IMR-90 (cell line): ENCODE results near the gene ARHGEF1. TPM values are rescaled to one million over a fixed set of nuclear protein-coding genes. Genes with fewer than 3 reads are reported as not detected.

Source experiments
- ATAC-seq: fragments of 200-7000 bp; cut with Tn5 transposase; 2 replicates; pipeline ENCODE4 v1.9.1; 2020; ENCODE audit warnings: low read depth, mild to moderate bottlenecking, moderate library complexity
- BruUV-seq: library from RNA; stranded (reverse); fragments of 400-500 nt; replicated peaks from 2 replicates; lab custom pipeline; 2021; lab: Mats Ljungman, UMichigan
- CTCF ChIA-PET: fragments of 300-600 bp; formaldehyde crosslinking; extraction: SDS; loops from one replicate; lab custom pipeline; 2021; ENCODE audit warnings: antibody characterized with exemption; lab: Yijun Ruan, JAX
- POLR2A ChIA-PET: fragments of 300-600 bp; sonication (Branson Sonifier 250); formaldehyde crosslinking; loops from one replicate; lab custom pipeline; 2022; ENCODE audit warnings: antibody characterized with exemption; ENCODE audit not compliant: unreplicated experiment; lab: Charles Lee
- DNase-seq: peaks from one replicate; pipeline ENCODE4 v3.0.0; 2013
- H2AFZ ChIP-seq: replicated peaks from 2 replicates; pipeline ENCODE3; 2013; ENCODE audit warnings: low read length, mild to moderate bottlenecking; ENCODE audit not compliant: poor library complexity
- H2AK5ac ChIP-seq: 2 replicates; pipeline ENCODE4 v1.6.1; 2013; ENCODE audit warnings: low read depth, low read length, inconsistent platforms
- H2AK9ac ChIP-seq: replicated peaks from 2 replicates; pipeline ENCODE3; 2013; ENCODE audit warnings: mild to moderate bottlenecking, low read depth, low read length, moderate library complexity; ENCODE audit not compliant: poor library complexity
- H2BK120ac ChIP-seq: 2 replicates; pipeline ENCODE4 v1.6.1; 2013; ENCODE audit warnings: low read depth, low read length, inconsistent platforms
- H2BK15ac ChIP-seq: 3 replicates; pipeline ENCODE4 v1.6.1; 2013; ENCODE audit warnings: low read depth, low read length, inconsistent platforms
- H2BK20ac ChIP-seq: 2 replicates; pipeline ENCODE4 v1.6.1; 2013; ENCODE audit warnings: low read depth, mild to moderate bottlenecking, inconsistent platforms, low read length, moderate library complexity
- H2BK5ac ChIP-seq: 2 replicates; pipeline ENCODE4 v1.6.1; 2013; ENCODE audit warnings: mild to moderate bottlenecking, low read depth, low read length, inconsistent platforms; ENCODE audit not compliant: poor library complexity, severe bottlenecking
- H3K14ac ChIP-seq: replicated peaks from 2 replicates; pipeline ENCODE4 v1.6.1; 2013; ENCODE audit warnings: low read depth, low read length, inconsistent platforms
- H3K18ac ChIP-seq: 2 replicates; pipeline ENCODE4 v1.6.1; 2013; ENCODE audit warnings: low read depth, low read length, control low read depth
- H3K23ac ChIP-seq: 2 replicates; pipeline ENCODE4 v1.6.1; 2013; ENCODE audit warnings: low read depth, low read length, inconsistent platforms
- H3K27ac ChIP-seq: 2 replicates; pipeline ENCODE4 v1.5.1; 2013; ENCODE audit warnings: mild to moderate bottlenecking, control low read depth, low read length; ENCODE audit not compliant: insufficient read depth
- H3K27me3 ChIP-seq: 2 replicates; pipeline ENCODE4 v1.6.1; 2013; ENCODE audit warnings: low read length; ENCODE audit not compliant: control insufficient read depth, insufficient read depth
- H3K36me3 ChIP-seq: 2 replicates; pipeline ENCODE4 v1.6.1; 2013; ENCODE audit warnings: low read length, mixed read lengths; ENCODE audit not compliant: control insufficient read depth, insufficient read depth
- H3K4ac ChIP-seq: 2 replicates; pipeline ENCODE4 v1.6.1; 2013; ENCODE audit warnings: low read depth, low read length, inconsistent platforms
- H3K4me1 ChIP-seq: 2 replicates; pipeline ENCODE4 v1.6.1; 2013; ENCODE audit warnings: low read length, mixed read lengths; ENCODE audit not compliant: control insufficient read depth, insufficient read depth
- H3K4me2 ChIP-seq: 2 replicates; pipeline ENCODE4 v1.6.1; 2013; ENCODE audit warnings: low read depth, mild to moderate bottlenecking, control low read depth, low read length, moderate library complexity
- H3K4me3 ChIP-seq: 2 replicates; pipeline ENCODE4 v1.5.1; 2013; ENCODE audit warnings: low read depth, mild to moderate bottlenecking, control low read depth, low read length, moderate library complexity; ENCODE audit not compliant: insufficient read depth
- H3K56ac ChIP-seq: 2 replicates; pipeline ENCODE4 v1.6.1; 2013; ENCODE audit warnings: low read length, inconsistent platforms; ENCODE audit not compliant: insufficient read depth; ENCODE audit errors: extremely low read depth
- H3K79me1 ChIP-seq, 2 experiments: 2 replicates each; pipeline ENCODE4 v1.6.1; 2013; ENCODE audit warnings: low read length in 2 of 2, inconsistent platforms in 1 of 2, low read depth in 1 of 2
- H3K9ac ChIP-seq: 2 replicates; pipeline ENCODE4 v1.6.1; 2013; ENCODE audit warnings: low read depth, low read length, control low read depth
- H3K9me1 ChIP-seq: 2 replicates; pipeline ENCODE4 v1.6.1; 2013; ENCODE audit warnings: low read length, inconsistent platforms; ENCODE audit not compliant: insufficient read depth
- H3K9me3 ChIP-seq: 2 replicates; pipeline ENCODE4 v1.6.1; 2013; ENCODE audit warnings: low read length; ENCODE audit not compliant: control insufficient read depth, insufficient read depth
- H4K20me1 ChIP-seq: 2 replicates; pipeline ENCODE4 v1.6.1; 2013; ENCODE audit warnings: low read length, inconsistent platforms; ENCODE audit not compliant: insufficient read depth
- H4K5ac ChIP-seq: 2 replicates; pipeline ENCODE4 v1.6.1; 2013; ENCODE audit warnings: mild to moderate bottlenecking, low read depth, low read length, control low read depth
- H4K8ac ChIP-seq, 2 experiments: 2 replicates each; pipeline ENCODE4 v1.6.1; 2013; ENCODE audit warnings: low read depth in 2 of 2, low read length in 2 of 2, control low read depth in 1 of 2, inconsistent platforms in 1 of 2
- H4K91ac ChIP-seq: 2 replicates; pipeline ENCODE4 v1.6.1; 2013; ENCODE audit warnings: low read depth, low read length, inconsistent platforms; ENCODE audit not compliant: insufficient read depth
- FOS ChIP-seq: fragments of 150-350 bp; IDR thresholded peaks from 2 replicates; pipeline ENCODE4 v1.6.1; 2016; ENCODE audit warnings: low read depth, low read length
- MAZ ChIP-seq: IDR thresholded peaks from 2 replicates; pipeline ENCODE4 v1.6.1; 2012; ENCODE audit warnings: low read depth, mild to moderate bottlenecking, low read length, improper control_type of control experiment, moderate library complexity, borderline replicate concordance
- NFE2L2 ChIP-seq: fragments of 150-350 bp; IDR thresholded peaks from 2 replicates; pipeline ENCODE4 v1.6.1; 2016; ENCODE audit warnings: low read depth, mild to moderate bottlenecking, low read length
- POLR2A ChIP-seq: IDR thresholded peaks from 2 replicates; pipeline ENCODE4 v1.6.1; 2012; ENCODE audit warnings: mild to moderate bottlenecking, low read depth, low read length
- RAD21 ChIP-seq: IDR thresholded peaks from 2 replicates; pipeline ENCODE4 v1.6.1; 2012; ENCODE audit warnings: low read length, improper control_type of control experiment
- RFX5 ChIP-seq: IDR thresholded peaks from 2 replicates; pipeline ENCODE4 v1.8.0; 2012; ENCODE audit warnings: low read depth, mild to moderate bottlenecking, low read length, moderate library complexity
- WGBS, 2 experiments: methylation state at CpG; one replicate each; pipeline versions ENCODE4 v1.1.5 to v1.1.7; 2013; ENCODE audit warnings: missing lambda C conversion rate in 2 of 2; ENCODE audit not compliant: insufficient read length in 1 of 2; ENCODE audit errors: extremely low coverage in 2 of 2; 5-methylcytosine and 5-hydroxymethylcytosine counted together
- dilution Hi-C: fragments of 300-500 bp; cut with HindIII; formaldehyde crosslinking; loops from one replicate; pipeline ENCODE4 v1.14.3; 2018; ENCODE audit warnings: low sequenced_read_pairs; ENCODE audit not compliant: unreplicated experiment
- in situ Hi-C: fragments of 300-500 bp; cut with MboI; formaldehyde crosslinking; loops from 3 replicates; pipeline ENCODE4 v1.14.3; 2019; ENCODE audit warnings: low sequenced_read_pairs, inconsistent platforms, mixed read lengths
- intact Hi-C: fragments of 100-400 bp; cut with micrococcal nuclease; formaldehyde crosslinking; loops from 2 replicates; pipeline ENCODE4 v1.10.0; 2022
- polyA plus RNA-seq, 3 experiments: library from polyadenylated mRNA; depleted of rRNA; stranded (reverse); fragments of >200 nt; gene quantifications; 2 replicates each; pipeline ENCODE4 v1.2.3, GENCODE V29; 2012; ENCODE audit warnings: low replicate concordance in 1 of 3
- total RNA-seq: library from RNA; depleted of rRNA; stranded (reverse); fragments of >200 nt; gene quantifications from 2 replicates; pipeline ENCODE4 v1.2.3, GENCODE V29; 2012

ARHGEF1 gene
- total and polyA plus RNA-seq, 2 of the 4 experiments (the other 2 are of a cell fraction) = 11.5 to 47.1 TPM

DNA sequence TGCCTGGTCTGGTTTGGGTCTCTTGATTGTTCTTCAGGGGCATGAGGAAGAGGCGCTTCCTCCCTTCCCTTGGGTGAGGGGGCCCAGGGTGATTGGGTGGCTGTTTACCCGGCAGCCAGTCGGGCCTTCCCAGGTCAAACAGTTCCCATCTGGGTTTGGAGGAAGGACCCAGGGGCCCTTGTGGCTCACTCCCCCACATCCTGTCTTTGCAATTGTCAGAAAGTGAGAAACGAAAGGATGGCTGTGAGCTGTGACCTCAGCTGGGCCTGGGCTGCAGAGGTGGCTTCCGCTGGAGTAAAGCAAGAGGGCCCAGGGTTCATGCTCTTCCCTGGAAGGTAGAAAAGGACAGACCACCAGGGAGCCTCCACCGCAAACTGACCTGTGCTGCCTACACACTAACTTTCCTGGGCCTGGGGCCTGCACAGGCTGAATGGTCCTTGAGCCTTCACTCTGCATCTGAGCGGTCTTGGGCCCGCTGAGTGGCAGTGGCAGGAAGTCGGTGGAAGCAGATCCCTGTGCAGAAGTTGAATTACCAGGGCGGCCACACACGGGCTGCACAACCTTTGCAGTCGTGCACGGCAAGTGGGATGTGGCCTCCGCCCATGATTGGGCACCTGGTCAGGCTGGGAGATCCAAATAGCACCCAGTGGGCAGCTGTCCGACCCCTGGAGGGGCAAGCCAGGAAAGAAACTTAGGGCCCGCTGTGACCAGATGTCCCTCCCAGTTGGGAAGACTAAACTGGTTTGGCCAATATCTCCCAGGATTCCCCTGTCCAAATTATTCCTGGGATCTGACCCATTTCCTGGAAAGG is 11.2 kb upstream of the ARHGEF1 start (continued):
- TF ChIP-seq MAZ = no peak

GRCh38 chr19:41872384-41872774 is 10.6 kb upstream of the ARHGEF1 start:
- Histone ChIP-seq H3K27ac (no peak overlapping the region), H2BK15ac (no peak overlapping the region), H3K9ac (no peak overlapping the region), H3K4me3 (no peak overlapping the region), H2AK9ac (no peak overlapping the region), H4K5ac (no peak overlapping the region), H2AK5ac (no peak overlapping the region), H4K8ac (no peak overlapping the region), H3K79me1 (peaks cover 13 to 32% of the 10 kb centered on the region in 2 experiments), H3K9me3 (no peaks in the 10 kb centered on the region), H3K4me2 (no peak overlapping the region), H3K9me1 (no peaks in the 10 kb centered on the region), H2BK20ac (no peak overlapping the region), H2BK120ac (no peak overlapping the region), H3K36me3 (peaks cover 47% of the 10 kb centered on the region), H2AFZ (no peak overlapping the region), H3K27me3 (peaks cover 4% of the 10 kb centered on the region; the same call in 1 of the 2 replicates), H3K18ac (no peak overlapping the region), H3K4ac (no peak overlapping the region), H4K91ac (no peak overlapping the region), H4K20me1 (peaks cover 63% of the 10 kb centered on the region), H3K23ac (no peak overlapping the region), H2BK5ac (no peak overlapping the region), H3K4me1 (peaks cover 2% of the 10 kb centered on the region; the same call in 1 of the 2 replicates), H3K56ac (no peak overlapping the region), H3K14ac (no peak overlapping the region)
- no peak for TF ChIP-seq NFE2L2
- no peak for TF ChIP-seq RFX5
- TF ChIP-seq RAD21 = no peak
- no peak for TF ChIP-seq FOS
- TF ChIP-seq POLR2A = no peak
- dilution Hi-C loops (no loop called here), intact Hi-C loops (no loop called here), in situ Hi-C loops (no loop called here)
- ChIA-PET POLR2A (interaction anchor here (1.7 kb wide), 1 partner anchor 12 kb away, joined by 7 read pairs; the partner anchor contains the start of gene RPS19), CTCF (interaction anchor here (1.5 kb wide), 1 partner anchor 8 kb away, joined by 6 read pairs; no protein-coding TSS in a partner anchor)
- 92% methylated on average over 6 of the region's 12 CpGs; no CpG with 5 or more reads in 1 of the 2 experiments for WGBS, 2 experiments
- DNase-seq (no peak), ATAC-seq (no peak)
- BruUV-seq = no TSS peak
